NCI-H460 (cell line): ENCODE data around the gene PLPPR3. TPM values are rescaled to one million over a fixed set of nuclear protein-coding genes. Genes with fewer than 3 reads are reported as not detected.

Source experiments
- DNase-seq: peaks from one replicate; pipeline ENCODE4 v3.0.0-alpha.2; 2016; ENCODE audit warnings: low read depth; ENCODE audit errors: extremely low read depth
- small RNA-seq, 2 experiments: library from RNA; depleted of rRNA; stranded (forward); fragments of <200 nt; gene quantifications; one replicate each; pipeline ENCODE3, GENCODE V24; 2014
- total RNA-seq: library from RNA; depleted of rRNA; stranded (reverse); fragments of >200 nt; shearing (Covaris generic); gene quantifications from 2 replicates; pipeline ENCODE4 v1.2.3, GENCODE V29; 2014; rRNA removed

Gene PLPPR3
- total RNA-seq, 1 experiment from 2014 or later: 2.6 TPM

DNA sequence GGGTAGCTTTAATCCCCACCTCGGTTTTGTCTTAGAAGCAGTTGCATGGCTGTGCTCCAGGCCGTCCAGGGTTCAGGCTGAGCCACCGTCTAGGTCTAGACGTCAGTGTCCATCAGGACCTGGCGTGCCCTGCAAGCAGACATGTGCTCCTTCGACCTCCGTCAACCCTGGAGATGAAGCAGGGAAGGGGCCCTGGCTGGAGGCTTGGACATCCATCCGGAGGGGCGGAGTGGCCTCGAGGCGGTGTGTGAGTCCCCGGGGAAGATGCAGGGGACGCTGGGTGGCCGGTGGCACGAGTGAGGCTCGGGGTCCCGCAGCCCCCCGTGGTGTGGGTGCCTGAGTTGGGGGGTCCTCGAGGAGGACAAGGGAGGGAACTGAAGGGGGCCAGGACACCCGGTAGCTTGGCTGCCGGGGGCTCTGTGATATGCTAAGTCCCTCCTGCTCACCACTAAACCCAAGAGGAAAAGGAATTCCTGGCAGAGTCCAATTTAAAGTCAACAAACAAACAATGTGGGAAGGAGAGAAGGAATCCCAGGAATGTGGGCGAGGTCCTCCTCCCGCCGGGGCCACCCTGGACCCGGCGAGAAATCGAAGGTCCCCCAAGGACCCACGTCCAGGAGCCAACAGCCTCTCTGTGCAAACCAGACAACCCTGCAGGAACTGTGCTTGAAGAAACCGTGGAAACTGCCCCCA lies 39.4 kb downstream of the PLPPR3 start:
- peak; percentile 81 for DNase-seq

DNA sequence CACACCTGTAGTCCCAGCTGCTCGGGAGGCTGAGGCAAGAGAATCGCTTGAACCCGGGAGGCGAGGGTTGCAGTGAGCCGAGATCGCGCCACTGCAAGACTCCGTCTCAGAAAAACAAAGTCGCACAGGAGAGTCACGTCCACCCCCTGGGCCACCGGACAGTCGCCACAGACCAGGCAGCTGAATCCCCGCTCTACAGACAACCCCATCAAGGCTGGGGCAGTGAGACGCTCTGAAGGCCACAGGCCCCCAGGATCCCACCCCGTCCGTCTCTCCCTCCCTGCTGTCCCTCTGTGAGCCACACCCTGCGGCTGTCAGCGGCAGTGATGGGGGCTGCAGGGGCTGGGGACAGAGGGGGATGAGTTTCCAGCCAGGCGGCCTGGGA lies 40.0 kb downstream of the PLPPR3 start:
- DNase-seq: no peak

GRCh38 chr19:780935-781334 lies 40.8 kb downstream of the PLPPR3 start:
- no peak for DNase-seq

DNA sequence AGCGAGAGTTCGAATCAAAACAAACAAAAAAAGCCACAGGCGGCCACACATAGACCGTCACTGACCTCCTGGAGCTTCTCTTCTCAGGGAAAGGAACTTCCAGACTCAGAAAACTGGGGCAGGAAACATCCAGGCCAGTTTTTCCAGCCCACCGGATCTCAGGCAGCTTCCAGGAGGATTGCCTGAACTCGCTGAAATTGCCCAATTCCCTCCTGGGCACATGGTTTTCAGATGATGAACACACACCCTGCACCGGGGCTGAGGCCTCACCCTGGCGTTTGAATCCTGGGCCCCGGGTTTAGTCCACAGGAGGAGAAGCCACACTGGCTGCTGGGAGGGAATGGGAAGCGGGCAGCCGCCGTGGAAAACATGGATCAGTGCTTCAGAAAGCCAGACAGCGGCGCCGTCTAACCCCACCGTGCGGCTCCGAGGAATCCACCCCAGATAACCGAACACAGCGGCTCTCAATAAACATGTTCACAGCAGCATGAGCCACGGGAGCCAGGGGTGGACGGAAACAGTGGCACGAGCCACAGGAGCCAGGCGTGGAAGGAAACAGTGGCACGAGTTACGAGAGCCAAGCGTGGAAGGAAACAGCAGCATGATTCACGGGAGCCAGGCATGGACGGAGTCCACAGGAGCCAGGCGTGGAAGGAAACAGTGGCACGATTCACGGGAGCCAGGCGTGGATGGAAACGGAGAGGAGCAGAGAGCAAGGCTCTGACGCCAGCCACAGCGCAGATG lies 42.7 kb downstream of the PLPPR3 start:
- peak; percentile 68 for DNase-seq

DNA sequence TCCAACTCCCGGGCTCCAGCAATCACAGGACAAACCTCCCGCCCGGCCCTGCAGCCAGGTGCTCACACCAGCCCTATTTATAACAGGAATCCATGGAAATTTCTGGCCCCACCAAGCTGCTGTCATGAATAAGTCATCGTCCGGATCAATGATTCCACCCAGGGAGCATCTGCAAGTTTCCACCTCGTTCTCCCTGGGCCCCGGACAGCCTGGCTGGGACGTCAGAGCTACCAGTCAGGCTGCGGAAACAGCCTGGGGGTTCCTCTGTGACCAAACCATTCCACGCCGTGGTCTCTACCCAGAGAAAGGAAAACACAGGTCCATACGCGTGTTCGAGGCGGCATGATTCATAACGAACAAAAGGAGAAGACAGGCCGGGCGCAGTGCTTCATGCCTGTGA lies 45.2 kb downstream of the PLPPR3 start:
- DNase-seq: no peak

DNA sequence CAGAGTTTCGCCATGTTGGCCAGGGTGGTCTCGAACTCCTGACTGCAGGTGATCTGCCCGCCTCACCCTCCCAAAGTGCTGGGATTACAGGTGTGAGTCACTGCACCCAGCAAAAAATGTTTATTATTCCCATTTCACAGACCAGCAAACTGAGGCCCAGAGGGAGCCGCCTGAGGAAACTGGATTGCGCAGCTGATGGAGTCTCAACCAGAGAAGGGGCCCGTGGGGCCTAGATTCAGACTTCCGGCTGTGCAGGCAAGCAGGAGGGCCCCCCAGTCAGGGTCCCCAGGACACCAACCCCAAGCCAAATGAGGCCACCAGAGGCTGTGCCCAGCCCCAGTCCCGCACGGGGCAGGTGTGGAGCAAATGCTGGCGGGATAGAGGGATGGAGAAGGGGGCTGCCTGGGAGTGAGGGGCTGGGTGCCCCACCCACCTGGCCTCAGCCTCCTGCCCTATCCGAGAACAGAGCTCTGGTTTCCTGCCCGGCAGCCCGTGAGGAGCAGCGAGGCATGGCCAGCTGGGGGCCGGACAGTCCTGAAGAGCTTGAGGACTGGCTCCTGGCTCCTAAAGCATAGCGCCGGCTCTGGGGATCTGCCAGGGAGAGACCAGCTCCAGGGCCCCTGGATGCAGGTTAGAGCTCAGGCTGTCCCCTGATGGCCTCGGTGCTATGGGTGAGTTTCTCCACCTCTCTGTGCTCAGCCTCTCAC lies 48.9 kb downstream of the PLPPR3 start:
- DNase-seq: no peak

DNA sequence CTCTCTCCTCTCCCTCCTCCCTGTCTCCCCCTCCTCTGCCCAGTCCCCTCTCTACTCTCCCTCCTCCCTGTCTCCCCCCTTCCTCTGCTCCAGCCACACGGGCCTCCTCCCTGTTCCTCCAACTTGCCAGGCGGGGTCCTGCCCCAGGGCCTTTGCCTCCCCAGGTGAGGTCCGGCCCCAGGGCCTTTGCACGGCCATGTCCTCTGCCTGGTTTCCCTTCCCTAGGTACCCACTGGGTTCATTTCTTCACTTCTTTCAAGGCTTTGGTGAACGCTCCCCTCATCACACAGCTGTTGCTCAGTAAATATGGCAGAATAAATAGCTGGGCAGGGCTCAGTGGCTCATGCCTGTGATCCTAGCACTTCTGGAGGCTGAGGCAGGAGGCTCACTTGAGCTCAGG lies 49.7 kb downstream of the PLPPR3 start:
- DNase-seq: no peak

- DNase-seq: no peak
Observed at GRCh38 chr19:771332-771785, 50.4 kb downstream of the PLPPR3 start.

DNA sequence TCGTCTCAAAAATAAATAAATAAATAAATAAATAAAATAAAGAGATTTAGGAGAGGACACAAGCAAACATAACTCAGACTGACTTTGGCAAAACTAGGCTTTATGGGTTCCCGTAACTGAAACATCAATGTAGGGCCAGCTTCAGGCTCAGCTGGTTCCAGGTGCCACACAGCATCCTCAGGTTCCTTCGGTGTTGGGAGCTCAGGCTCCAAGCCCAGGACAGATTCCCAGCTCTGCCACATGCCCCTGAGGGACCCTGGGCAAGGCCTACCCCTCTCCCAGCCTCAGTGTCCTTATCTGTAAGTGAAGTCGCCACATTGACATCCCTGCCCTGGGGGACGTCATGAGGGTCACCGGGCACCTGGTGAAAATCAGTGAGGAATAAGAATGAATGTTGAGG lies 52.1 kb downstream of the PLPPR3 start:
- no peak for DNase-seq

- no peak for DNase-seq
Observed at GRCh38 chr19:768424-768823, 53.3 kb downstream of the PLPPR3 start.

GRCh38 chr19:765179-765738 lies 56.5 kb downstream of the PLPPR3 start:
- DNase-seq: no peak

GRCh38 chr19:764301-764700 lies 57.5 kb downstream of the PLPPR3 start:
- no peak for DNase-seq

- no peak for DNase-seq
Observed at GRCh38 chr19:763869-764268, 57.9 kb downstream of the PLPPR3 start.

DNA sequence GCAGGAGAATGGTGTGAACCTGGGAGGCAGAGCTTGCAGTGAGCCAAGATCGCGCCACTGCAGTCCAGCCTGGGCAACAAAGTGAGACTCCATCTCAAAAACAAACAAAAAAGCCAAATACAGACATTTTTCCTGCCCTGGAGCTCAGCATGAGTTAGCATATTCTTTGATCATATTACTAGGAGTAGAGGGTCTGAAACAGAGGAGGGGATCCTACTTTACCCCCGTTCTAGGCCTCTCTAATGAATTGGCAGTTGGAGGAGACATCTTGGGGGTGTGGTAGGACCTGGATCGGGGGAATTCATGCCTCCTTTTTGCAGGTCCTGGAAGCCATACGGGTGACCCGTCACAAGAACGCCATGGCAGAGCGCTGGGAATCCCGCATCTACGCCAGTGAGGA lies 58.6 kb downstream of the PLPPR3 start:
- no peak for DNase-seq

Small RNA genes lying within 50 kb of the gene (small RNA-seq; reads per million reads assigned to genes)
- gene MIR3187: 0 reads per million in 2 experiments

Other genes starting within 250 kb of the PLPPR3 start
- 614 and 702 TPM in 2 replicates for gene BSG, start 249.4 kb downstream of the PLPPR3 start, total RNA-seq
- gene HCN2, start 232.1 kb downstream of the PLPPR3 start, total RNA-seq: 0.45 and 0.63 TPM in 2 replicates
- 25.0 and 29.9 TPM in 2 replicates for gene POLRMT, start 188.4 kb downstream of the PLPPR3 start, total RNA-seq
- gene FGF22, start 182.1 kb downstream of the PLPPR3 start, total RNA-seq: not detected in 2 replicates
- 27.0 and 33.5 TPM in 2 replicates for gene RNF126, start 158.7 kb downstream of the PLPPR3 start, total RNA-seq
- gene FSTL3, start 145.6 kb downstream of the PLPPR3 start, total RNA-seq: 43.3 and 51.7 TPM in 2 replicates
- gene PRSS57, start 126.5 kb downstream of the PLPPR3 start, total RNA-seq: not detected in 2 replicates
- gene PALM, start 113.0 kb downstream of the PLPPR3 start, total RNA-seq: 4.2 and 7.6 TPM in 2 replicates
- gene MISP, start 70.8 kb downstream of the PLPPR3 start, total RNA-seq: 24.1 and 30.1 TPM in 2 replicates
- 236 and 249 TPM in 2 replicates for gene PTBP1, start 24.5 kb downstream of the PLPPR3 start, total RNA-seq
- gene AZU1, start 5.9 kb upstream of the PLPPR3 start, total RNA-seq: 0.35 TPM in 1 of 2 replicates, not detected in the other
- 0.50 and 1.4 TPM in 2 replicates for gene PRTN3, start 19.0 kb upstream of the PLPPR3 start, total RNA-seq
- 0.40 TPM in 1 of 2 replicates, not detected in the other for gene ELANE, start 30.3 kb upstream of the PLPPR3 start, total RNA-seq
- 9.2 and 14.1 TPM in 2 replicates for gene CFD, start 37.7 kb upstream of the PLPPR3 start, total RNA-seq
- gene MED16, start 71.2 kb upstream of the PLPPR3 start, total RNA-seq: 10.3 and 12.3 TPM in 2 replicates
- not detected in 2 replicates for gene RNU6-9, start 71.5 kb upstream of the PLPPR3 start, total RNA-seq
- gene R3HDM4, start 91.3 kb upstream of the PLPPR3 start, total RNA-seq: 28.6 and 35.1 TPM in 2 replicates
- gene KISS1R, start 95.4 kb upstream of the PLPPR3 start, total RNA-seq: not detected in 2 replicates
- 4.9 and 5.4 TPM in 2 replicates for gene ARID3A, start 104.1 kb upstream of the PLPPR3 start, total RNA-seq
- 54.0 and 59.4 TPM in 2 replicates for gene WDR18, start 162.4 kb upstream of the PLPPR3 start, total RNA-seq
- gene GRIN3B, start 178.5 kb upstream of the PLPPR3 start, total RNA-seq: not detected in 2 replicates
- 89.3 and 95.8 TPM in 2 replicates for gene TMEM259, start 199.2 kb upstream of the PLPPR3 start, total RNA-seq
- not detected in 2 replicates for gene RNU6-2, start 199.6 kb upstream of the PLPPR3 start, total RNA-seq
- gene CNN2, start 204.7 kb upstream of the PLPPR3 start, total RNA-seq: 22.2 and 27.5 TPM in 2 replicates
- gene ABCA7, start 218.2 kb upstream of the PLPPR3 start, total RNA-seq: 14.0 and 20.0 TPM in 2 replicates
- gene ARHGAP45, start 245.2 kb upstream of the PLPPR3 start, total RNA-seq: 0.92 and 2.5 TPM in 2 replicates